Ovary (tissue), 3 donors: ENCODE measurements around the gene QRFPR.

Source experiments
- POLR2A ChIP-seq: fragments of 450-650 bp; IDR thresholded peaks from one replicate; pipeline ENCODE4 v1.6.1; 2017; ENCODE audit warnings: antibody characterized with exemption, mild to moderate bottlenecking, moderate library complexity
- TF ChIP-seq, protein P1 (sequence below), 3 donors: fragments of 450-650 bp in 2 of 3; fragments of 200-600 bp in 1 of 3; IDR thresholded peaks; one replicate each; pipeline versions ENCODE4 v1.5.1 to v1.8.0; 2016 to 2022; ENCODE audit warnings: antibody characterized with exemption in 3 of 3, mild to moderate bottlenecking in 1 of 3
- donor health status: DM: no; HTN: no; CAD: no.

DNA sequence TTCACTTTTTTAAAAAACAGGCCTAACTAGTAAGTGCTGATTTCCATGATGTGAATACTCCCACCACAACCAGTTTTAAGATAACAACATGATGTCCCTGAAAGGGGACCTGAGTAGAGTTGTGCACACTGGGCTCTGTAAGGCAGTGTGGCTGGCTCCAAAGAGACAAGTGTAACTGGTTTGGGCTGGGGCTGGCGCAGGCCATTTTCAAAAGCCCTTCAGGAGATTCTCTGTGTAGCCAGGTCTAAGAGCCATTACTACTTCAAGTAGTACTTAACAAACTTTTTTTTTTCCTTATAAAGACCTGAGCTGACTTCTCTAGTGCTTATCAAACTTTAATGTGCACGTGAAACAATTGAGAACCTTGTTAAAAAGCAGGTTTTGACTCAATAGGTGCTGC lies 4.3 kb downstream of the QRFPR start:
- no peak for TF ChIP-seq POLR2A
- TF ChIP-seq, protein P1, sequence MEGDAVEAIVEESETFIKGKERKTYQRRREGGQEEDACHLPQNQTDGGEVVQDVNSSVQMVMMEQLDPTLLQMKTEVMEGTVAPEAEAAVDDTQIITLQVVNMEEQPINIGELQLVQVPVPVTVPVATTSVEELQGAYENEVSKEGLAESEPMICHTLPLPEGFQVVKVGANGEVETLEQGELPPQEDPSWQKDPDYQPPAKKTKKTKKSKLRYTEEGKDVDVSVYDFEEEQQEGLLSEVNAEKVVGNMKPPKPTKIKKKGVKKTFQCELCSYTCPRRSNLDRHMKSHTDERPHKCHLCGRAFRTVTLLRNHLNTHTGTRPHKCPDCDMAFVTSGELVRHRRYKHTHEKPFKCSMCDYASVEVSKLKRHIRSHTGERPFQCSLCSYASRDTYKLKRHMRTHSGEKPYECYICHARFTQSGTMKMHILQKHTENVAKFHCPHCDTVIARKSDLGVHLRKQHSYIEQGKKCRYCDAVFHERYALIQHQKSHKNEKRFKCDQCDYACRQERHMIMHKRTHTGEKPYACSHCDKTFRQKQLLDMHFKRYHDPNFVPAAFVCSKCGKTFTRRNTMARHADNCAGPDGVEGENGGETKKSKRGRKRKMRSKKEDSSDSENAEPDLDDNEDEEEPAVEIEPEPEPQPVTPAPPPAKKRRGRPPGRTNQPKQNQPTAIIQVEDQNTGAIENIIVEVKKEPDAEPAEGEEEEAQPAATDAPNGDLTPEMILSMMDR (IDR thresholded peaks at IDR 0.05) = no peak
